HepG2 (cell line): Measurements from ENCODE around the gene SMIM1. TPM values are rescaled to one million over a fixed set of nuclear protein-coding genes. Genes with fewer than 3 reads are reported as not detected.

ENCODE experiments used
- ARNT ChIP-seq: fragments of 450-650 bp; IDR thresholded peaks from 2 replicates; pipeline ENCODE4 v1.6.1; 2017
- BRCA1 ChIP-seq: sonication (generic); formaldehyde crosslinking; IDR thresholded peaks from 2 replicates; pipeline ENCODE4 v1.4.0; 2020; ENCODE audit warnings: missing genetic modification reagents
- BRD4 ChIP-seq: sonication (generic); formaldehyde crosslinking; IDR thresholded peaks from 2 replicates; pipeline ENCODE4 v1.4.0; 2020; ENCODE audit warnings: missing genetic modification reagents
- CHD4 ChIP-seq: fragments of 200-600 bp; sonication (generic); IDR thresholded peaks from 2 replicates; pipeline ENCODE4 v1.7.0; 2017; ENCODE audit warnings: mild to moderate bottlenecking, low read length, borderline replicate concordance
- CREBL2 ChIP-seq: sonication (generic); formaldehyde crosslinking; IDR thresholded peaks from 2 replicates; pipeline ENCODE4 v1.8.1; 2023; ENCODE audit warnings: missing genetic modification reagents, mild to moderate bottlenecking, borderline replicate concordance
- FOSL1 ChIP-seq: sonication (generic); formaldehyde crosslinking; IDR thresholded peaks from 2 replicates; pipeline ENCODE4 v1.9.0; 2021; ENCODE audit warnings: missing genetic modification reagents, borderline replicate concordance
- GPBP1L1 ChIP-seq: sonication (generic); formaldehyde crosslinking; IDR thresholded peaks from 2 replicates; pipeline ENCODE4 v1.5.0; 2020; ENCODE audit warnings: mild to moderate bottlenecking, missing genetic modification reagents
- HMG20B ChIP-seq: conservative IDR thresholded peaks from 2 replicates; pipeline ENCODE4 v1.6.1; 2016; ENCODE audit warnings: missing genetic modification reagents, missing compliant biosample characterization
- KAT8 ChIP-seq: IDR thresholded peaks from 2 replicates; pipeline ENCODE4 v1.6.1; 2016; ENCODE audit warnings: missing genetic modification reagents, missing compliant biosample characterization
- KMT2A ChIP-seq: sonication (generic); formaldehyde crosslinking; IDR thresholded peaks from 2 replicates; pipeline ENCODE4 v1.4.0; 2020; ENCODE audit warnings: missing genetic modification reagents
- MAF1 ChIP-seq: sonication (generic); formaldehyde crosslinking; IDR thresholded peaks from 2 replicates; pipeline ENCODE4 v1.5.0; 2020; ENCODE audit warnings: missing genetic modification reagents, borderline replicate concordance
- MBNL3 ChIP-seq: fragments of 250-450 bp; sonication (Bioruptor Pico); conservative IDR thresholded peaks from 2 replicates; pipeline ENCODE4 v1.8.0; 2022; ENCODE audit warnings: mild to moderate bottlenecking, inconsistent platforms
- PRMT3 ChIP-seq: sonication (generic); formaldehyde crosslinking; IDR thresholded peaks from 2 replicates; pipeline ENCODE4 v1.8.1; 2022; ENCODE audit warnings: low read depth, mild to moderate bottlenecking, moderate library complexity, missing genetic modification reagents, borderline replicate concordance
- RBM39 ChIP-seq: fragments of 200-400 bp; formaldehyde crosslinking; IDR thresholded peaks from one replicate; pipeline ENCODE4 v1.6.1; 2018; ENCODE audit warnings: antibody characterized with exemption, mild to moderate bottlenecking, low read depth, low read length; ENCODE audit not compliant: poor library complexity, severe bottlenecking
- RCOR2 ChIP-seq: IDR thresholded peaks from 2 replicates; pipeline ENCODE4 v1.6.1; 2016; ENCODE audit warnings: missing biosample characterization, missing genetic modification reagents
- SPEN ChIP-seq: sonication (generic); formaldehyde crosslinking; IDR thresholded peaks from 2 replicates; pipeline ENCODE4 v1.5.1; 2020; ENCODE audit warnings: low read depth, mild to moderate bottlenecking, missing genetic modification reagents
- TOPORS ChIP-seq: sonication (generic); formaldehyde crosslinking; IDR thresholded peaks from 2 replicates; pipeline ENCODE4 v1.8.0; 2023; ENCODE audit warnings: mild to moderate bottlenecking, missing genetic modification reagents
- ZBTB33 ChIP-seq: sonication (generic); formaldehyde crosslinking; IDR thresholded peaks from 2 replicates; pipeline ENCODE4 v1.4.0; 2020; ENCODE audit warnings: missing genetic modification reagents
- ZFP36L2 ChIP-seq: sonication (generic); formaldehyde crosslinking; IDR thresholded peaks from 2 replicates; pipeline ENCODE4 v1.4.0; 2020; ENCODE audit warnings: missing genetic modification reagents
- ZNF282 ChIP-seq: fragments of 450-650 bp; IDR thresholded peaks from 2 replicates; pipeline ENCODE4 v1.6.1; 2018; ENCODE audit not compliant: partially characterized antibody
- ZNF549 ChIP-seq: sonication (generic); formaldehyde crosslinking; IDR thresholded peaks from 2 replicates; pipeline ENCODE4 v1.5.0; 2020; ENCODE audit warnings: missing genetic modification reagents
- ZNF619 ChIP-seq: sonication (generic); formaldehyde crosslinking; IDR thresholded peaks from 2 replicates; pipeline ENCODE4 v1.4.0; 2020; ENCODE audit warnings: mild to moderate bottlenecking, missing genetic modification reagents
- ZNF740 ChIP-seq: sonication (generic); formaldehyde crosslinking; IDR thresholded peaks from 2 replicates; pipeline ENCODE4 v1.4.0; 2020; ENCODE audit warnings: missing genetic modification reagents
- ZNF773 ChIP-seq: sonication (generic); formaldehyde crosslinking; IDR thresholded peaks from 2 replicates; pipeline ENCODE4 v1.4.0; 2020; ENCODE audit warnings: missing genetic modification reagents, borderline replicate concordance
- ZNF841 ChIP-seq: sonication (generic); formaldehyde crosslinking; IDR thresholded peaks from 2 replicates; pipeline ENCODE4 v1.8.1; 2023; ENCODE audit warnings: missing genetic modification reagents, borderline replicate concordance
- ZSCAN29 ChIP-seq: sonication (generic); formaldehyde crosslinking; conservative IDR thresholded peaks from 2 replicates; pipeline ENCODE4 v1.4.0; 2020; ENCODE audit warnings: mild to moderate bottlenecking, missing genetic modification reagents
- ZXDC ChIP-seq: sonication (generic); formaldehyde crosslinking; IDR thresholded peaks from 2 replicates; pipeline ENCODE4 v1.5.0; 2020; ENCODE audit warnings: mild to moderate bottlenecking, missing genetic modification reagents
- polyA plus RNA-seq, 8 experiments: library from polyadenylated mRNA; depleted of rRNA in 3 of 8; stranded (reverse) in 7 of 8; unstranded in 1 of 8; fragments of >200 nt; fragmentation: Illumina TruSeq in 4 of 8; extraction: Trizol in 4 of 8; gene quantifications; 2 replicates each; pipeline versions ENCODE4 v1.2.1 to v1.2.3, GENCODE V29; 2011 to 2016; ENCODE audit warnings: low read depth in 4 of 8, missing spikeins in 1 of 8, mixed read lengths in 1 of 8; ENCODE audit not compliant: insufficient read depth in 1 of 8
- total RNA-seq, 5 experiments: library from RNA; depleted of rRNA; stranded (reverse); fragments of >200 nt; fragmentation: Illumina TruSeq; extraction: Trizol; gene quantifications; 2 replicates each; pipeline ENCODE4 v1.2.3, GENCODE V29; 2016; ENCODE audit warnings: low read depth in 1 of 5

The SMIM1 gene
- total and polyA plus RNA-seq, 2 of the 13 experiments (the other 11 are each of a cell fraction or from before 2014, with no cell fraction given): 12.4 to 56.3 TPM

GRCh38 chr1:3774946-3775489, 2.5 kb downstream of the SMIM1 start (continued):
- TF ChIP-seq ZXDC (CRISPR knock-in tag) (no peak), TOPORS (CRISPR knock-in tag) (no peak), RBM39 (no peak), ZNF619 (CRISPR knock-in tag) (peak; percentile 18; the same call in 1 of the 2 replicates), PRMT3 (CRISPR knock-in tag) (no peak), ARNT (no peak), CHD4 (no peak), ZNF773 (no peak), GPBP1L1 (CRISPR knock-in tag) (no peak), HMG20B (CRISPR knock-in tag) (no peak; the same call in 1 of the 2 replicates), ZNF549 (CRISPR knock-in tag) (no peak), KAT8 (CRISPR knock-in tag) (no peak), BRD4 (CRISPR knock-in tag) (peak; percentile 22; the same call in 1 of the 2 replicates), ZBTB33 (CRISPR knock-in tag) (no peak), CREBL2 (no peak), MBNL3 (no peak), ZNF282 (no peak), ZFP36L2 (CRISPR knock-in tag) (no peak), ZNF740 (CRISPR knock-in tag) (no peak), BRCA1 (CRISPR knock-in tag) (no peak), SPEN (CRISPR knock-in tag) (no peak), ZNF841 (CRISPR knock-in tag) (no peak), MAF1 (CRISPR knock-in tag) (no peak), KMT2A (CRISPR knock-in tag) (no peak), ZSCAN29 (CRISPR knock-in tag) (no peak), RCOR2 (CRISPR knock-in tag) (no peak), FOSL1 (CRISPR knock-in tag) (no peak)
